AG10803 (cell line): ENCODE results near the gene EFCAB6.

Experiments
- DNase-seq: peaks from one replicate; pipeline ENCODE4 v3.0.0; 2010; ENCODE audit warnings: low read depth
- H3K4me3 ChIP-seq: 2 replicates; pipeline ENCODE4 v1.5.1; 2011; ENCODE audit warnings: mild to moderate bottlenecking, low read length, control low read depth
- CTCF ChIP-seq: conservative IDR thresholded peaks from 2 replicates; pipeline ENCODE4 v1.5.1; 2011; ENCODE audit warnings: mild to moderate bottlenecking, low read length, control low read depth, inconsistent platforms

EFCAB6 gene

DNA sequence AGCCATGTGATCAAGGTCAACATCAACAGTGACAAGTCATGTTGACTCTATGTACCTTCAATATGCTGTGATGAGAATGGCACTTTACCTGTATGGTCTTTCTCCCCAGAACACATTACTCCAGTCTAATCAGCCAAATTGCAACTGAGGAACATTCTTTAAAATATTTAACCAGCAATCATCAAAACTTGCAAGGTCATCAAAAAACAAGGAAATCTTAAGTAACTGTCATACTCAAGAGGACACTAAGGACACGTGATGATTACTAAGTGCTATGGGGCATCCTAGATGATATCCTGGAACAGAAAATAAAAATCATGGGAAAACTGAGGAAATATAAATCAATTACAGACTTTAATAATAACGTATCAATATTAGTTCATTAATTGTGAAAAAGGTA, 118.9 kb downstream of the EFCAB6 start:
- no peak overlapping the region for H3K4me3 ChIP-seq
- no peak for TF ChIP-seq CTCF

GRCh38 chr22:43689356-43689755, 122.7 kb downstream of the EFCAB6 start:
- no peak for TF ChIP-seq CTCF
- DNase-seq: no peak
- H3K4me3 ChIP-seq: no peak overlapping the region

More for the DNA sequence above, 118.9 kb downstream of the EFCAB6 start:
- DNase-seq: no peak

DNA sequence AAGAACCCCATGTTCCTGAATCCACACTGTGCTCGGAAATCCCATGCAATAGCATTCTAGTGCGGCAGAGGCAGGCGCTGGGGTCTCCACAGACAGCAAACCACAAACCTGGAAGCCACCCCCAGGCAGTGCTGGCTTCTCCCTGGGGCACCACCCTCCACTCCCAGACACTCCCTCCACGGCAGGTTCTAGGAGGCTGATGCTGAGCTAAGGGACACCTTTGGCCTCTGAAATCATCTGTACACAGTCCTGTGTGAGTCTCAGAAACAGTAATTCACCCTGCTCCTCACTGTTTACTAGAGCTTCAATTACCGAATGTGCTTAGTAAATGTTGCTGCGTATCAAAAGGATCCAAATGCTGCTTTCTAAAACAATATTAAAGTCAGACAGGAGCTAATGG, 129.3 kb downstream of the EFCAB6 start:
- no peak for TF ChIP-seq CTCF
- no peak overlapping the region for H3K4me3 ChIP-seq
- DNase-seq: no peak

- no peak for DNase-seq
- no peak for TF ChIP-seq CTCF
- no peak overlapping the region for H3K4me3 ChIP-seq
These were observed 130.3 kb downstream of the EFCAB6 start for GRCh38 chr22:43681731-43682360.

DNA sequence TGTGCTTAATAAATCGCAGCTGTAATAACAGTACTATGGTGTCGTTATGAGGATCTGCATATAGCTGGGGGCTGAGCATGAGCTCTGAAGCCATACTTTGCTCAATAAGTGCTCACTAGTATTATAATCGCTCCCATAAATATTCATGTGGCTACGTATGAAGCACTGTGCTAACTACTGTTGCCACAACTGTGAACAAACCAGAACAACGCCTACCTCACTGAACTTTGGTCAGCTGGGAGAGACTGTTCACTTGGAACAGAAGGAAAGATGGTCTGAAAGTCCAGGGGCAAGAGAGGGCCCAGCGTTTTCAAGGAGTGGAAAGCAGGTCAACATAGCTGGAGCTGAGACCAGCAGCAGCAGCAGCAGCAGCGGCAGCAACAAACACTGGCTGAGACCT, 141.6 kb downstream of the EFCAB6 start:
- H3K4me3 ChIP-seq: no peak overlapping the region
- TF ChIP-seq CTCF: no peak
- DNase-seq: no peak

GRCh38 chr22:43669190-43669589, 142.9 kb downstream of the EFCAB6 start:
- no peak overlapping the region for H3K4me3 ChIP-seq
- DNase-seq: no peak
- no peak for TF ChIP-seq CTCF

DNA sequence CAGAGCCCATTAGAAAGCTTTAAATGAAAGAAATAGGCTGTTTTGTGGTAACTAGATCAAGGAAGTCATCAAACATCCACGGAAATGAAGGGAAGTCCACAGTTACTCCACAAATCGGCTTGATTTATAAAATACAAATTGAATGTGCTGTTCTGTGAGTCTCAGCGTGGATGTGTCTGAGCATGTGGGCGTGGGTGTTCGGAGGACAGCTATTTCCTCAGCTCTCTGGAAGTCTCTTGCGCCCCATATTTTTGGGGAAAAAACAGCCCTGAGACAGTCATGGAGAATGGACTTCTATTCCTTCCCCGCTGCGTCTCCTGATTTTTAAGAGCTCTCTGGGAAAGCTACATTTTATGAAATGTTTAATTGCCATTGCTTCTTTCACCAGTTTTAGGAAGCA, 144.4 kb downstream of the EFCAB6 start:
- no peak overlapping the region for H3K4me3 ChIP-seq
- DNase-seq: no peak
- TF ChIP-seq CTCF: no peak
